Mononuclear cell (primary cell): Measurements from ENCODE around the gene HMGCS1. TPM values are rescaled to one million over a fixed set of nuclear protein-coding genes. Genes with fewer than 3 reads are reported as not detected.
A peak's percentile ranks its signal among the peaks of the same experiment; 100 is the strongest.
"Not testable (repeated sequence)": the region's sequence is repeated elsewhere in the genome, so short reads cannot be mapped to it uniquely, and the experiment has no call there.

ENCODE experiments used
- H3K27me3 ChIP-seq: 2 replicates; pipeline ENCODE4 v1.6.0; 2011; ENCODE audit warnings: low read length, control low read depth; ENCODE audit not compliant: insufficient read depth
- H3K4me1 ChIP-seq: 2 replicates; pipeline ENCODE4 v1.5.1; 2011; ENCODE audit warnings: mild to moderate bottlenecking, low read length, control low read depth; ENCODE audit not compliant: insufficient read depth
- H3K4me3 ChIP-seq: 2 replicates; pipeline ENCODE4 v1.5.1; 2011; ENCODE audit warnings: mild to moderate bottlenecking, low read length, moderate library complexity
- H3K9me3 ChIP-seq: 2 replicates; pipeline ENCODE4 v1.5.1; 2011; ENCODE audit warnings: low read depth, mild to moderate bottlenecking, control low read depth, low read length
- total RNA-seq: library from RNA; depleted of rRNA; stranded (reverse); fragments of >200 nt; gene quantifications from one replicate; pipeline ENCODE4 v1.2.3, GENCODE V29; 2012

Gene HMGCS1
- 53.0 TPM for total RNA-seq

DNA sequence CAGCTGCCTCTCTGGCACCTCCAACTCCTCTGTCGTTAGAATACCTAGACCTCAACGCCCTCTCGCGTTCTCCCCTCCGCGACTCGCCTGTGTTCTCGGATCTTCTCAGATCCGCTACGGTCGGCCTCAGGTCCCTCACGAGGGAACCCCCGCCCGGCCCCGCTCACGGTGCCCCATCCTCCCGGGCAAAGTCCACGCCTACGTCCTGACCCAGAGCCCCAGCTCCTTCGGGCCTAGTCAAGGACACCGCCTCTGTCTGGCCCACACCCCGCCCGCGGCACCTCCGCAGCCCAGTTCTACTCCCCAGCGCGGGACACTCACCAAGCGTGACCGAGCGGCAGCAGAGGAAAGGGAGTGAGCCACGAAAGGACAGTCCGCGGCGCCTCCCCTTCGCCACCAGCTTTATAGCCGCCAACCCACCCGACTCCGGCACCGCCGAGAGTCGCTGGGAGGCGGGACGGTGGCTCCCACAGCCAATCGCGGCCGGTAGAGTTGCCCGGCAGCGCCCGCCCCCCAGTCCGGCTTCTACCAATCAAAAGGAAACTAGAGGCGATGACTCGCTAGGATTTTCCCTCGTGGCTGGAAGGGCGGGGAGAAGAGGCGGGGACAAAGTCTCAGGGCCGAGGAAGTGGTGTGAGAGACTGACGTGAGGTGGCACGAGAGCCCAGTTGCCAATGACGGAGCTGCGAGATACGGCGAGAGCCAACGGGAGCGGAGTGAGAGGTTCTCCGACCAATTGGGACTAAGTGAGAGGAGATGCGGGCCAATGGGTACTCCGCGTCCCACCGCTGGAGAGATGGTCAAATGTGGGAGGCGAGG, at the start of gene HMGCS1:
HMGCS1 (minus strand) TSS at position 378 of the 819 bp plus-strand sequence. CDS start 14,447 bp downstream, outside the sequence.
- H3K27me3 ChIP-seq: no peaks in the 10 kb centered on the region
- peaks cover 19% of the 10 kb centered on the region for H3K4me1 ChIP-seq
- H3K4me3 ChIP-seq: peak within 1 kb of the TSS; percentile 69
- H3K9me3 ChIP-seq: no peaks in the 10 kb centered on the region

DNA sequence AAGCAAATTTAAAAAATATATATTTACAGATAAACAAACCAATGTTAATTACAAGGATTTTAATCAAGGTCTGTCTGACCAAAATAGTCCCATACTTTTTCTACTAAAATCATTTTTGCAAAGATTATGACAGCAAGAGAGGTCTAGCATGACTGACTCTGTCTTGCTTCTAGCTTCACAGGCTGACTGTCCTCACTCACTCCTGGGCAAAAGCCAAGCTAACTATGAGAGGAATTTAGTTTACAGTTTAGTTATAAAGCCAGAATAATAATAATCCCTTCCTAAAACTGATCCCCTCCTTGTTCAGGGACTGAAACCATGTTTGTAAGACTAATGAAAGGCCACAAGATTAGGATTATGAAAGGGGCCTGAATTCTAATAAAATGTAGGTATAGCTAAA, 45.5 kb upstream of the HMGCS1 start:
- no peaks in the 10 kb centered on the region for H3K4me1 ChIP-seq
- H3K27me3 ChIP-seq: no peaks in the 10 kb centered on the region
- H3K9me3 ChIP-seq: no peaks in the 10 kb centered on the region
- H3K4me3 ChIP-seq: no peak overlapping the region

DNA sequence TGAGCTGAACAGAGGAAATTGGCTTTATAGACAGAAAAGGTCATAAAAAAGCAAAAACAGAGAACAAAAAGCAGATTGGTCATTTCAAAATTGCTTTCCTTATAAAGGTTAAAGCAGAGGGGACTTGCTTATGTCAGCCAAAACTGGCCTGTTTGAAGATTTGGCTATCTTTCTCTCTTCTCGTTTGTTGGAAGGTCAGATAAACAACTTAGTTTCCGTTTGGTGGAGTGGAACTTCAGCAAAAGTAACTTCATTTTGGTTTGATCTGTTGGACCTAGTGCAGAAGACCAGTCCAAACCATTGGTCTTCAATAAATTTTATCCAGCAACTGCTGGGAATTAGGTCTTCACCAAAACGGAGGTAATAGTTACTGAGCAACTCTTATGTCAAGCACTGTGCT, 45.1 kb upstream of the HMGCS1 start:
- Histone ChIP-seq H3K4me3 (no peak overlapping the region), H3K27me3 (no peaks in the 10 kb centered on the region), H3K9me3 (no peaks in the 10 kb centered on the region), H3K4me1 (no peaks in the 10 kb centered on the region)

DNA sequence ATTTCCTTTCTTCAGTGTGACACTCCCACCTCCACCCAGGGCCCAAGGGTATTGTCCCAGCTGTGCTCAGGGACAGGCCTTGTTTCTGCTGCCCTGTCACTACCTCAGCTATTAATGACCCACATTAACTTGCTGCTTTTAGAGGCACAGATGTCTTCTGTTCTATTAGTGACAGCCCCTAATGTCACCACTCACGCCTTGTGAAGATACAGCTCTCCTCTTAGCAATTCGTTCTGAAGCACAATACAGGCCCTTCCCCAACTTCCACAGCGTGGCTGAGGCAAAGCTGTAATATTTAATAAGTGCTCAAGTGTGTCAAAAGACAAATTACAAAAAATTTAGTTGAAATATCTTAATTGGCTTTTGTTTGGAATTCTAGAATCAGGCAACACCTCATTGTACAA, 44.7 kb upstream of the HMGCS1 start:
- H3K27me3 ChIP-seq: no peaks in the 10 kb centered on the region
- no peaks in the 10 kb centered on the region for H3K4me1 ChIP-seq
- no peak overlapping the region for H3K4me3 ChIP-seq
- no peaks in the 10 kb centered on the region for H3K9me3 ChIP-seq

DNA sequence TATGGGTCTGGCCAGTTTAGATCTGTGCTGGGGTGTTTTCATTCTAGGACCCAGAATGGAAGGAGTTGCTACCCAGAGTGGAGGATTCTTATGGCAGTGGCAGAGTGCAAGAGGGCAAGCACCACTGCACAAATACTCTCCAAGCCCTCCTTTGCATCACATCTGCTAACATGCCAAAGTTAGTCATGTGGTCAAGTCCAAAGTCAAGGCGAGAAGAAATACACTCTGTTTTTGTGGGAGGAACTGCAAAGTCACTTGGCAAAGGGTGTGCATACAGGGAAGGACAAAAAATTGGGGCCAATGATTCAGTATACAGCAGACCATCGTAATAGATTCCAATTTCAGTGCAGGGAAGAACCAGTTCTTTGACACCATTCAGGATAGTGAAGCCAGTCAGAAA, 43.9 kb upstream of the HMGCS1 start:
- H3K9me3 ChIP-seq: no peaks in the 10 kb centered on the region
- no peaks in the 10 kb centered on the region for H3K27me3 ChIP-seq
- no peaks in the 10 kb centered on the region for H3K4me1 ChIP-seq
- no peak overlapping the region for H3K4me3 ChIP-seq

DNA sequence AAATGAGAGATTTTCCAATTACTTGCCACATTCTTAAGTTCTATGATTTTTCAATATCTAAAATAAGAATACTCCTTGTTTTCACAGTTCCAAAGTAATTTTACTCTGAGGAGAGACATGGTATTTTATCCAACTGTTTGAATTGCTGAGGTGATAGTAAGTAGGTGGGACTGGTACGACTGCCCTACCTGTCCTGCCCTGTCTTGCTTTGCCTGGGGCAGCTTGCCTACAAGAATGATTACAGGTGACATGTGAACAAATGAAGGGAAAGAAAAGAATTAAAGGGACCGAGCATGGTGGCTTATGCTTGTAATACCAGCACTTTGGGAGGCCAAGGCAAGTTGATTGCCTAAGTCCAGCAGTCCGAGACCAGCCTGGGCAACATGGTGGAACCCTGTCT, 41.6 kb upstream of the HMGCS1 start:
- Histone ChIP-seq H3K27me3 (no peaks in the 10 kb centered on the region), H3K4me3 (no peak overlapping the region), H3K9me3 (no peaks in the 10 kb centered on the region), H3K4me1 (no peaks in the 10 kb centered on the region)

DNA sequence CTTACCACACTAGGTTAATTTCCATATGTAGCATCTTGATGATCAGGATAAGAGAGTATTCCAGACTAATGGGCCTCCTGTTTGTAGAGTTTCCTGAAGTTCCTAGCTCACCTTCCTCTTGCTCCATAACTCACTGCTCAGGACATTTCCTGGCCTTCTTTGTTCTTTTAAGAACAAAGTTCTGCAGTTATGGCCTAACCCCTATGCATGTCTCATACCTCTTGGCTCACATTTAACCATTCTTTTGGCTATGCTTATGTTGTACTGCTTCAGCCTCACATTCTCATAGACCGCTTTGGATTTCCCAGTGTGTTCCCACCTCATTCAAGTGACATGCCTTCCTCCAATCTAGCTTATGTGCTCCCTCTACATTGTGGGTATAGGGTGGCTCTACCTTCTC, 40.5 kb upstream of the HMGCS1 start:
- H3K4me1 ChIP-seq: no peaks in the 10 kb centered on the region
- H3K9me3 ChIP-seq: no peaks in the 10 kb centered on the region
- no peak overlapping the region for H3K4me3 ChIP-seq

DNA sequence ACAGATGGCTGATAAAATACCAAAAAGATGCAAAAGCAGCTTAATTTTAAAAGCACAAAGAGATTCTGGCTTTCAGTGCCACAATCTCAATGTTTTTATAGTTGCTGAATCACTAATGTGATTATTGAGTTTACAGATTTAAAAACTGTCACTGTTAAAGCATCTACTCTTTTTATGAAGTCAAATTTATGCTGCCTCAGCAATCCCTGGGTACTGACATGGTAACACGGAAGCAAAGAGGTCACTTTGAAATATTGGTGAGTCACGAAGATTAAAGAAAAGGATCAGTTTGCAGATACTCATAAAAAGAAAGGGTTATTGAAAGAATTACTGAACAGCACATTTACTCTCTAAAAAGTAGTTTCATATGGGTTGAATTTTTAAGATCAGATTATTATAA, 39.7 kb upstream of the HMGCS1 start:
- no peaks in the 10 kb centered on the region for H3K9me3 ChIP-seq
- H3K27me3 ChIP-seq: no peaks in the 10 kb centered on the region
- no peak overlapping the region for H3K4me3 ChIP-seq
- no peaks in the 10 kb centered on the region for H3K4me1 ChIP-seq

More for the DNA sequence above, 40.5 kb upstream of the HMGCS1 start:
- H3K27me3 ChIP-seq: no peaks in the 10 kb centered on the region

DNA sequence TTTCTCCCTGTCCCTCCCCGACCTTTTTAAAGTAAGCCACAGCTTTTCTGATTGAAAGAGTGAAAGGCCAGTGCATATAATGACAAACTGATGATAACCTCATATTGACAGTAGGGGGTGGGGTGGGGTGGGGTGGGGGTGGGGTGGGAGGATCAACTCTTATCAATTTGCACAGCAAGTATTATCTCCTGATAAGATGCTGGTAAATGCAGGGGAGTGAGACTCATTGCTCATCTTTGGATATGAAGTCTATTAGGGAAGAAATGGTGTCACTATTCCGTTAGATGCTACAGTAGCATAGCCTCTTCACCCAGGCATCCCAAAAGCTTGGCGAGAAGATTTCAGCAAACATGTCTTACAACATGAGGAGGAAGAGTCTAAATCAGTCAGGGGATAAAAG, 38.9 kb upstream of the HMGCS1 start:
- Histone ChIP-seq H3K9me3 (no peaks in the 10 kb centered on the region), H3K4me1 (no peaks in the 10 kb centered on the region), H3K4me3 (no peak overlapping the region), H3K27me3 (no peaks in the 10 kb centered on the region)

DNA sequence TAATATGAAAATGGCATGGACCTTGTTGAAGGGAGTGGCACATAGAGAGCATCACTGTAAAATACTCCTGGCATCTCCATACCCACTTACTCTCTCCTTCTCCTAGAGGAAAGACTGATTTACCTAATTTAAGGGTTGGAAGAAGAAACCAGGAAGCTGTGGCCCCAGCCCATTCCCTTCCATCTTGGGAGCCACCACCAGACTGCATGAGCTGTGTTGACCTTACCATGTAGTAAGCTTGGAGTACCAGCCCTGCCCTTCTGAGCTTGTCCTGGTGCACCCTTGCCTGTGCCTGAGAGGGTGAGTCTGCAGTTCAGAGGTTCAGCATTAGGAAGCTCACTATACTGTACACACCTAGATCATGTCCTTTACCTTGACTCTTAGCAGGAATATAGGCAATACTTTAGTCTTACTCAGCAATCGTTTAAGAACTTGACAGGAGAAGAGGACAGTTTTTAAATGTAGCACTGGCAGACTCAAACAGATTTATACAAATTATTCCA, 35.7 kb upstream of the HMGCS1 start:
- Histone ChIP-seq H3K27me3 (no peaks in the 10 kb centered on the region), H3K4me1 (no peaks in the 10 kb centered on the region), H3K9me3 (no peaks in the 10 kb centered on the region), H3K4me3 (no peak overlapping the region)

DNA sequence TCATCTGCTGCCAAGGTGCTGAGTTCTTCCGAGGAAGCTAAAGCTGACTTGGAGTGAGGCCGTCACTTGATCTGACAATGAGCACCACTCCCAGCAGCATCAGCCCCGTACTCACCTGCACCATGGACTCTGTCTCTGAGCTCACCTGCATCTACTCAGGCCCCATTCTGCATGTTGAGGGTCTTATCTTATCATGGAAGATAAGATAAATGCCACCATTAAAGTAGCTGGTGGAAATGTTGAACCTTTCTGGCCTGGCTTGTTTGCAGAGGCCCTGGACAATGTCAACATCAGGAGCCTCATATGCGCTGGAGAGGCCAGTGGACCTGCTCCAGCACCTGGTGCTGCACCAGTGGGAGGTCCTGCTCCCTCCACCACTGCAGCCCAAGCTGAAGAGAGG, 35.0 kb upstream of the HMGCS1 start:
- Histone ChIP-seq H3K9me3 (no peaks in the 10 kb centered on the region), H3K4me3 (no peak overlapping the region), H3K27me3 (no peaks in the 10 kb centered on the region), H3K4me1 (no peaks in the 10 kb centered on the region)

DNA sequence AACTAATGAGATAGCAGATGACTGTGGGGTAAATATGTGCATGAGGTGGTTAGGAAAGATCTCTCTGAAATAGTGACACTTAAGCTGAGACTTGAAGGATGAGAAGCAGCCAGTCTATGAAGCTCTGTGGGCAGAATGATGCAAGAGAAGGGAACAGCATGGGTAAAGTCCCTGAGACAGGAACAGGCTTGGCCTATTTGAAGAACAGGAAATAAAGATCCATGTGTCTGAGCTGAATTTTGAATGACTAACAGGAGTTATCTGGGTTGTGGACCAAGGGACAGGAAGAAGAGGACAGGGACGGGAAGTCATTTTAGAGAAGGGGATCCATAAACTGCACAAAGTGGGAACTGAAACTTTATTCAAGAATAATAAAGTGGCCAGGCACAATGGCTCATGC, 25.6 kb upstream of the HMGCS1 start:
- H3K4me1 ChIP-seq: no peaks in the 10 kb centered on the region
- H3K27me3 ChIP-seq: no peaks in the 10 kb centered on the region
- H3K9me3 ChIP-seq: peaks cover 11% of the 10 kb centered on the region
- no peak overlapping the region for H3K4me3 ChIP-seq

DNA sequence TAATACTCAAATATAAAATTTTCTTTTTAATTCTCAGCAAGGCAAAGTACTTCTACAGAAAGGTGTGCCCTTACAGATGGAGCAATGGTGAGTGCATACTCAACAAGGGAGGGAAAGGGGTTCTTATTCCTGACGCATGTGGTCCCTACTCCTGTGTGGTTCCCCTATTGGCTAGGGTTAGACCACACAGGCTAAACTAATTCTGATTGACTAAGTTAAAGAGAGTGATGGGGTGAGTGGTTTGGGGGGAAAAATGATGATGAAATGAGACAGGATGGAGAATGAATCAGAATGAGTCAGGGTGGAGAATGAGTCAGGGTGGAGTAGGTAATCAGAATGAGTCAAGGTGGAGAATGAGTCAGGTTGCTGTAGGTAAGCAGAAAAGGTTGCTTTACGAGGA, 22.9 kb upstream of the HMGCS1 start:
- Histone ChIP-seq H3K4me1 (no peaks in the 10 kb centered on the region), H3K9me3 (peaks cover 11% of the 10 kb centered on the region), H3K27me3 (no peaks in the 10 kb centered on the region), H3K4me3 (no peak overlapping the region)

DNA sequence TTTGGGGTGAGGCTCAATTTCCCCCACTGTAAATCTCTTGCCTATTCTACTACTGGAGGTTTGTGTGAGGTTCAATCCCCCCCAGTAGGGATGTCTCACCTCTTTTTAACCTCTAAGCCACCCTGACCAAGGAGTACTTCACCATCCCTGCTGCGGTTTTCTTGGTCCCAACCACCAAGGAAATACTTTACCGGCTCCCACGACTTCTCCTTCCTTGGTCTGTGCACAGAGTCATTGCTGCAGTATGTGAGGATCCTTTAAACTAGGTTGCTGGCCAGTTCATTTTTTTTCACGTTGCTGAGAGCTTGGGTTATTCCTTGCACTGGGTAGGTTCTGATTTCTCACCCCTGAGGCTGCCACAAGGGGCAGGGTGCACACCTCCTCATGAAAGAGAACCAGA, 22.5 kb upstream of the HMGCS1 start:
- no peaks in the 10 kb centered on the region for H3K4me1 ChIP-seq
- H3K27me3 ChIP-seq: no peaks in the 10 kb centered on the region
- no peak overlapping the region for H3K4me3 ChIP-seq
- peaks cover 11% of the 10 kb centered on the region for H3K9me3 ChIP-seq

DNA sequence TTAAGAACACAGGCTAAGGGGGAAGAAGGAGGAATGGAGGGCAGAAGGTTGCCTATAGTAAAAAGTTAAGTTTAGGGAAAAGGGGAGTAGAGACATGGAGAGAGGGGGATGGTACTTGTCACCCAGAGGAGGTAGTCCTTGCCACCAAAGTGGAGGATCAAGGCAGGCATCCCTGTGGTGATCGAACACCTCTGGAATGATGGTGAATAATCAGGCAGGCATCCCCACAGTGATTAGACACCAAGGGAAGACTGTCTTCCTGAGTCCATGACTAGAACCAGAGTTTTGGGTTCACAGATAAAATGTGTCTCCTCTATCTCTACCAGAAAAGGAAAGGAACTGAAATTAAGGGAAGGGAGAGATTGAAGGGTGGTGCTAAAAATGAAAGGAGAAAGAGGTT, 19.2 kb upstream of the HMGCS1 start:
- Histone ChIP-seq H3K27me3 (no peaks in the 10 kb centered on the region), H3K9me3 (peaks cover 11% of the 10 kb centered on the region), H3K4me3 (no peak overlapping the region), H3K4me1 (no peaks in the 10 kb centered on the region)

DNA sequence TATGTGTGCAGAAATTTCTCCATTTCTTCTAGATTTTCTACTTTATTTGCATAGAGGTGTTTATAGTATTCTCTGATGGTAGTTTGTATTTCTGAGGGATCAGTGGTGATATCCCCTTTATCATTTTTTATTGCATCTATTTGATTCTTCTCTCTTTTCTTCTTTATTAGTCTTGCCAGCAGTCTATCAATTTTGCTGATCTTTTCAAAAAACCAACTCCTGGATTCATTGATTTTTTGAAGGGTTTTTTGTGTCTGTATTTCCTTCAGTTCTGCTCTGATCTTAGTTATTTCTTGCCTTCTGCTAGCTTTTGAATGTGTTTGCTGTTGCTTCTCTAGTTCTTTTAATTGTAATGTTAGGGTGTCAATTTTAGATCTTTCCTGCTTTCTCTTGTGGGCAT, 12.4 kb upstream of the HMGCS1 start:
- not testable (repeated sequence) for H3K4me3 ChIP-seq, H3K9me3 ChIP-seq, H3K27me3 ChIP-seq, H3K4me1 ChIP-seq
